Endothelial cell of umbilical vein (primary cell): ENCODE results near the gene CC2D2A.

Experiments used
- MYC ChIP-seq: IDR thresholded peaks from one replicate; pipeline ENCODE4 v1.6.1; 2011; ENCODE audit warnings: mild to moderate bottlenecking, low read depth, low read length
- POLR2A ChIP-seq: IDR thresholded peaks from 2 replicates; pipeline ENCODE4 v1.6.1; 2012; ENCODE audit warnings: low read depth, mild to moderate bottlenecking, control low read depth, low read length
- TF ChIP-seq, protein P1 (sequence below), 2 donors: IDR thresholded peaks; 1 replicate in 1 of 2; 2 replicates in 1 of 2; pipeline ENCODE4 v1.5.1; 2011; ENCODE audit warnings: low read length in 2 of 2, mild to moderate bottlenecking in 2 of 2, moderate library complexity in 2 of 2, control low read depth in 1 of 2, inconsistent platforms in 1 of 2, low read depth in 1 of 2; ENCODE audit not compliant: insufficient read depth in 1 of 2; ENCODE audit errors: extremely low read depth in 1 of 2
- TF ChIP-seq, protein P2 (sequence below): IDR thresholded peaks from 2 replicates; pipeline ENCODE4 v1.6.1; 2011; ENCODE audit not compliant: insufficient read depth, insufficient read length

- TF ChIP-seq, protein P1, sequence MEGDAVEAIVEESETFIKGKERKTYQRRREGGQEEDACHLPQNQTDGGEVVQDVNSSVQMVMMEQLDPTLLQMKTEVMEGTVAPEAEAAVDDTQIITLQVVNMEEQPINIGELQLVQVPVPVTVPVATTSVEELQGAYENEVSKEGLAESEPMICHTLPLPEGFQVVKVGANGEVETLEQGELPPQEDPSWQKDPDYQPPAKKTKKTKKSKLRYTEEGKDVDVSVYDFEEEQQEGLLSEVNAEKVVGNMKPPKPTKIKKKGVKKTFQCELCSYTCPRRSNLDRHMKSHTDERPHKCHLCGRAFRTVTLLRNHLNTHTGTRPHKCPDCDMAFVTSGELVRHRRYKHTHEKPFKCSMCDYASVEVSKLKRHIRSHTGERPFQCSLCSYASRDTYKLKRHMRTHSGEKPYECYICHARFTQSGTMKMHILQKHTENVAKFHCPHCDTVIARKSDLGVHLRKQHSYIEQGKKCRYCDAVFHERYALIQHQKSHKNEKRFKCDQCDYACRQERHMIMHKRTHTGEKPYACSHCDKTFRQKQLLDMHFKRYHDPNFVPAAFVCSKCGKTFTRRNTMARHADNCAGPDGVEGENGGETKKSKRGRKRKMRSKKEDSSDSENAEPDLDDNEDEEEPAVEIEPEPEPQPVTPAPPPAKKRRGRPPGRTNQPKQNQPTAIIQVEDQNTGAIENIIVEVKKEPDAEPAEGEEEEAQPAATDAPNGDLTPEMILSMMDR (IDR thresholded peaks at IDR 0.05; ENCODE audit: extremely low read depth in 1 of 2, insufficient read depth in 1 of 2, low read depth in 1 of 2, low read length in 2 of 2), result no peak
- TF ChIP-seq, protein P2, sequence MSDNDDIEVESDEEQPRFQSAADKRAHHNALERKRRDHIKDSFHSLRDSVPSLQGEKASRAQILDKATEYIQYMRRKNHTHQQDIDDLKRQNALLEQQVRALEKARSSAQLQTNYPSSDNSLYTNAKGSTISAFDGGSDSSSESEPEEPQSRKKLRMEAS, result no peak
- TF ChIP-seq POLR2A (no peak), MYC (no peak)
Observed at GRCh38 chr4:15507679-15508078, 38.0 kb downstream of the CC2D2A start.
